RWPE2 (cell line): ENCODE data around the gene ABHD6.
"Not testable (repeated sequence)": the region's sequence is repeated elsewhere in the genome, so short reads cannot be mapped to it uniquely, and the experiment has no call there.

ENCODE experiments used
- ATAC-seq: fragments of 200-7000 bp; cut with Tn5 transposase; 3 replicates; pipeline ENCODE4 v1.9.1; 2021; ENCODE audit warnings: low read depth
- DNase-seq: peaks from one replicate; pipeline ENCODE4 v3.0.0-alpha.2; 2020; ENCODE audit warnings: low spot score
- H3K27ac ChIP-seq: fragments of 450-650 bp; 2 replicates; pipeline ENCODE4 v1.5.1; 2017; ENCODE audit warnings: mild to moderate bottlenecking; ENCODE audit not compliant: poor library complexity, severe bottlenecking
- H3K27me3 ChIP-seq: fragments of 250-450 bp; sonication (Bioruptor Pico); 2 replicates; pipeline ENCODE4 v1.5.1; 2021; ENCODE audit warnings: mild to moderate bottlenecking, moderate library complexity; ENCODE audit not compliant: insufficient read depth, poor library complexity, severe bottlenecking
- H3K36me3 ChIP-seq: fragments of 250-450 bp; sonication (Bioruptor Pico); 2 replicates; pipeline ENCODE4 v1.5.1; 2020; ENCODE audit warnings: low read depth, mild to moderate bottlenecking, moderate library complexity
- H3K4me1 ChIP-seq: fragments of 250-450 bp; sonication (Bioruptor Pico); 2 replicates; pipeline ENCODE4 v1.5.1; 2021; ENCODE audit warnings: mild to moderate bottlenecking, moderate library complexity; ENCODE audit not compliant: insufficient read depth, poor library complexity, severe bottlenecking
- H3K4me3 ChIP-seq: fragments of 250-450 bp; sonication (Bioruptor Pico); 2 replicates; pipeline ENCODE4 v1.5.1; 2021; ENCODE audit warnings: mild to moderate bottlenecking, moderate library complexity; ENCODE audit not compliant: severe bottlenecking
- H3K9me3 ChIP-seq: fragments of 250-450 bp; sonication (Bioruptor Pico); 2 replicates; pipeline ENCODE4 v1.5.1; 2021; ENCODE audit warnings: mild to moderate bottlenecking, moderate library complexity; ENCODE audit not compliant: severe bottlenecking
- TF ChIP-seq, protein P1 (sequence below): fragments of 450-650 bp; IDR thresholded peaks from one replicate; pipeline ENCODE4 v1.5.1; 2017; ENCODE audit warnings: mild to moderate bottlenecking, moderate library complexity; ENCODE audit not compliant: poor library complexity, severe bottlenecking

The ABHD6 gene

DNA sequence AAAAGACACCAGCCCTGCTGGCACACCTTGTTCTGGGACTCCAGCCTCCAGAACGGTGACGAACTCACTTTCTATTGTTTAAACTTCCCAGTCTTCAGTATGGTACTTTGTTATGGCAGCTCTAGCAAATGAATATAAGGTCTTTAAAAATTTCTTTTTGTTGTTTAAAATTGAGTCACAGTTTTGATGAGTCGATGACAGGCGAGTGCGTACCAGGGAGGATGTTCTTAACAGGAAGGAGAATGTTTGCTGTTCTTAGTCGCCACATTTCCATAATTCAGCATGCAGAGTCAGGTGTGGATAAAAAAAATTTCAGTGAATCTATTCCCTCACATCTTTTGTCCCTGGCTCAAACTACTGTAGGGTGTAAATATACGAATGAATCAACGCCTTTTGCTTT is 39.2 kb upstream of the ABHD6 start:
- TF ChIP-seq, protein P1, sequence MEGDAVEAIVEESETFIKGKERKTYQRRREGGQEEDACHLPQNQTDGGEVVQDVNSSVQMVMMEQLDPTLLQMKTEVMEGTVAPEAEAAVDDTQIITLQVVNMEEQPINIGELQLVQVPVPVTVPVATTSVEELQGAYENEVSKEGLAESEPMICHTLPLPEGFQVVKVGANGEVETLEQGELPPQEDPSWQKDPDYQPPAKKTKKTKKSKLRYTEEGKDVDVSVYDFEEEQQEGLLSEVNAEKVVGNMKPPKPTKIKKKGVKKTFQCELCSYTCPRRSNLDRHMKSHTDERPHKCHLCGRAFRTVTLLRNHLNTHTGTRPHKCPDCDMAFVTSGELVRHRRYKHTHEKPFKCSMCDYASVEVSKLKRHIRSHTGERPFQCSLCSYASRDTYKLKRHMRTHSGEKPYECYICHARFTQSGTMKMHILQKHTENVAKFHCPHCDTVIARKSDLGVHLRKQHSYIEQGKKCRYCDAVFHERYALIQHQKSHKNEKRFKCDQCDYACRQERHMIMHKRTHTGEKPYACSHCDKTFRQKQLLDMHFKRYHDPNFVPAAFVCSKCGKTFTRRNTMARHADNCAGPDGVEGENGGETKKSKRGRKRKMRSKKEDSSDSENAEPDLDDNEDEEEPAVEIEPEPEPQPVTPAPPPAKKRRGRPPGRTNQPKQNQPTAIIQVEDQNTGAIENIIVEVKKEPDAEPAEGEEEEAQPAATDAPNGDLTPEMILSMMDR = no peak
- no peaks in the 10 kb centered on the region for H3K27me3 ChIP-seq
- no peak overlapping the region for H3K27ac ChIP-seq
- no peaks in the 10 kb centered on the region for H3K9me3 ChIP-seq
- no peaks in the 10 kb centered on the region for H3K36me3 ChIP-seq
- H3K4me1 ChIP-seq = peaks cover 4% of the 10 kb centered on the region
- no peak for DNase-seq
- H3K4me3 ChIP-seq = no peak overlapping the region
- ATAC-seq = no peak

DNA sequence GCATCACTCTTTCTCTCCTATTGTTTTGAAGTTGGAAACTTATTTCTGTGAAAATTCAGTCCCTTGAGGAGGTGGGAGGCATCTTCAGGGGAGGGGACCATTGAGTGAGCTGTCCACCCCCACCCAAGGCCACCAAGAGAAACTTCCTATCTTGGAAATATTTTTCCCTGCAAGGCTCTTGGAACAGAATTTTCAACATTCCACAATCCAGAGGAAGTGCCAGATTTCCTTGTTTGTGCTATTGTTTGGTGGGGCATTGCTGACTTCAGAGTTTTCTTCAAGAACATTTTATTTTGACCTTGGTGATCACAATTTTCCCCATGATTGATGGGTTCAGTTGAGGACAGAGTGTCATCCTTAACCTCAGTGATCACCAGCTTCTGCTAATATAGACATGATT is 38.8 kb upstream of the ABHD6 start:
- DNase-seq (no peak), ATAC-seq (no peak)
- H3K36me3 ChIP-seq = no peaks in the 10 kb centered on the region
- TF ChIP-seq, protein P1 = no peak
- no peak overlapping the region for H3K4me3 ChIP-seq
- H3K9me3 ChIP-seq = no peaks in the 10 kb centered on the region
- no peaks in the 10 kb centered on the region for H3K27me3 ChIP-seq
- peaks cover 4% of the 10 kb centered on the region for H3K4me1 ChIP-seq
- H3K27ac ChIP-seq = no peak overlapping the region

DNA sequence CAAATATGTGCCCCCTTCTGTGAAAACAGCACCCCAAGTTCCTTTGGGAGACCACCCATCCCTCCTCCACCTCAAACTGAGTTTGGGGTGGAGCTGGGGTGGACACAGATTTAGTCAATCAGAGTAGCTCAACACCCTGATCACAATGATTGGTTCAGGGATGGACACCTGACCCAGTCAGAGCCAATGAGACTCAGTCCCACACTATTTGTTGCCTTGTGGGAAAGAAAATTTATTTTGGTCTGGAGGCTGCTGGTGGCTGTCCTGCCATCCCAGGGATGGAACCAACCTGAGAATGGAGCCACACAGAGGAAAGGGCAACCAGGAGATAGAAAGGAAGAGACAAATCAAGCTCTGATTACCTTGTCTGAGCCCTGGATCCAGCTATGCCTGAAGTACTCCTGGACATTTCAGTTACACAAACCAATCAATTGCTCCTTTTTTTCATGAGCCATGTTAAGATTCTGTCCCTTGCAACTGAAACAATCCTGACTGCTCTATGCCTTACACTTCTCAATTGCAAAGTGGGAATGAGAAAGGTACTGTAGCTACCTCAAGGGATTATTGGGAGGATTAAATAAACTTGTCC is 37.4 kb upstream of the ABHD6 start:
- Histone ChIP-seq H3K27me3 (no peaks in the 10 kb centered on the region), H3K27ac (no peak overlapping the region), H3K4me1 (peaks cover 4% of the 10 kb centered on the region), H3K4me3 (no peak overlapping the region), H3K36me3 (no peaks in the 10 kb centered on the region), H3K9me3 (no peaks in the 10 kb centered on the region)
- TF ChIP-seq, protein P1 = no peak
- DNase-seq = no peak
- ATAC-seq = no peak

DNA sequence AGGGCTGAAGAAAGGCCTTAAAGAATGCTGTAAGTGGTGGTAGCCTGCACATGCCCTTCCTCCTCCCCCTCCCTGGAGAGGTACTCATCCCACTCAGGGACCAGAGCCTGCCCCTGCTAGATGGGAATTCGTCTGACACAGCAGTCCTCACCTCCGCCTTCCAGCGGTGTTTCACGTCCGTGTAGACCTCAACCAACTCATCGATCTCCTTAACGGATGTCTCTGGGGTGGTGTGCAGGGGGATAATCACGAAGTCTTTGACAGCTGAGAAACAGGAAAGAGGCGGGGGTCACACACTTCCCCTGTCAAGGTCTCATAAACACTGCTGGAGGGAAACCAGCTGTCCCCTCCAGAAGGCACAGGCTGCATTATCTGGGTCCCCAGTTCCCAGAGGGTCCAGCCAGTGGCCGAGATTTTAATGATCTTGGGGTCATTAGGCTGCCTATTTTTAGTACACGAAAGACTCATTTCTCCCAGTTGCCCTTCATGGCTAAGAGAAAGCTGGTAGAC is 36.7 kb upstream of the ABHD6 start:
- Histone ChIP-seq H3K4me3 (no peak overlapping the region), H3K4me1 (peaks cover 4% of the 10 kb centered on the region), H3K36me3 (no peaks in the 10 kb centered on the region), H3K27ac (no peak overlapping the region), H3K9me3 (no peaks in the 10 kb centered on the region), H3K27me3 (no peaks in the 10 kb centered on the region)
- no peak for DNase-seq
- ATAC-seq = no peak
- TF ChIP-seq, protein P1 = no peak

DNA sequence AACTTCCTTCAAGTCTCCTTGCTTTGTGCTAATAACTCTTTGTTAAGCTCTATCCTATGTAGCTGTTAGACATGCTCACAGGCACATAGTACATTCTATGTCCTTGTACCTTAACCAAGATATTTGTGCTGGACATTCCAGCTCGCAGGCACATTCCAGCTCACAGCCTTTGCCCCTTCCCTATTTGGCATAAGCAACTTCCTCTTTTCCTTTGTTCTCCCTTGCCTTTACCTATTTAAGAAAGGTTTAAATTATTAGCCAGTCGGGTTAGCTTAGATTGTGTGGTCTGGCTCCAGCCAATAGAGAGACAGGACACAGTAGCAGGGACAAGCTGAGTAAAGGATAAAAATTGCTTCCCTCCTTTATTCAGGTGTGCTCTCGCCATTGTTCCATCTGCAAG is 36.1 kb upstream of the ABHD6 start:
- not testable (repeated sequence) for H3K27ac ChIP-seq, DNase-seq, ATAC-seq, H3K27me3 ChIP-seq, H3K4me3 ChIP-seq, H3K4me1 ChIP-seq, H3K36me3 ChIP-seq, H3K9me3 ChIP-seq
